Ishikawa (cell line): Measurements from ENCODE around the gene JARID2.

Experiments used
- EGR1 ChIP-seq: IDR thresholded peaks from 2 replicates; pipeline ENCODE4 v1.6.1; 2012
- EP300 ChIP-seq: IDR thresholded peaks from 2 replicates; pipeline ENCODE4 v1.6.1; 2012; ENCODE audit warnings: borderline replicate concordance
- FOXM1 ChIP-seq: IDR thresholded peaks from 2 replicates; pipeline ENCODE4 v1.6.1; 2012; ENCODE audit warnings: low read depth, borderline replicate concordance
- RAD21 ChIP-seq: IDR thresholded peaks from 2 replicates; pipeline ENCODE4 v1.6.1; 2012; ENCODE audit warnings: low read depth
- TAF1 ChIP-seq: IDR thresholded peaks from 2 replicates; pipeline ENCODE4 v1.6.1; 2012; ENCODE audit warnings: low read depth, mild to moderate bottlenecking
- TEAD4 ChIP-seq: IDR thresholded peaks from 2 replicates; pipeline ENCODE4 v1.6.1; 2012
- USF1 ChIP-seq: IDR thresholded peaks from 2 replicates; pipeline ENCODE4 v1.6.1; 2012
- TF ChIP-seq, protein P1 (sequence below): IDR thresholded peaks from 2 replicates; pipeline ENCODE4 v1.6.1; 2012
- TF ChIP-seq, protein P2 (sequence below): IDR thresholded peaks from 2 replicates; pipeline ENCODE4 v1.6.1; 2012; ENCODE audit warnings: low read depth, mild to moderate bottlenecking

DNA sequence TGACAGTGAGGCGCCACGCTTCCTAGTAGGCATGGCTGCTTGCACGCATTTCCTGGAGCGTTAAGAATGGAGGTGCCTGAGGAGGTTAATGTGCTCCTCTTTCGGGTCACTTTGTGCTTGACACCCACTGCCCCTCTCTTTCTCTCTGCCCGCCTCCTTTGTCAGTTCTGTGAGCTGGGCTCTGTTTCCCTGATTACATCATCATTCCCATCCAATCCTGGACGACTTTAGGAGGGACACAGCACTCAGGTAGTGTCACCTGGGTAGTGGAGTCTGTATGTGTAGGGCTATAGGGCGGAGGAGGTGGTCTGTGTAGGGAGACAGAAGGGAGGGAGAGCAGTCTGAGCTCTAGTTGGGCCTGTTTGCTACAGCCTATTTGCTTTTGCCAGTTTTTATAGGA is 136.8 kb downstream of the JARID2 start:
- TF ChIP-seq, protein P1, sequence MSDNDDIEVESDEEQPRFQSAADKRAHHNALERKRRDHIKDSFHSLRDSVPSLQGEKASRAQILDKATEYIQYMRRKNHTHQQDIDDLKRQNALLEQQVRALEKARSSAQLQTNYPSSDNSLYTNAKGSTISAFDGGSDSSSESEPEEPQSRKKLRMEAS: no peak
- TF ChIP-seq, protein P2, sequence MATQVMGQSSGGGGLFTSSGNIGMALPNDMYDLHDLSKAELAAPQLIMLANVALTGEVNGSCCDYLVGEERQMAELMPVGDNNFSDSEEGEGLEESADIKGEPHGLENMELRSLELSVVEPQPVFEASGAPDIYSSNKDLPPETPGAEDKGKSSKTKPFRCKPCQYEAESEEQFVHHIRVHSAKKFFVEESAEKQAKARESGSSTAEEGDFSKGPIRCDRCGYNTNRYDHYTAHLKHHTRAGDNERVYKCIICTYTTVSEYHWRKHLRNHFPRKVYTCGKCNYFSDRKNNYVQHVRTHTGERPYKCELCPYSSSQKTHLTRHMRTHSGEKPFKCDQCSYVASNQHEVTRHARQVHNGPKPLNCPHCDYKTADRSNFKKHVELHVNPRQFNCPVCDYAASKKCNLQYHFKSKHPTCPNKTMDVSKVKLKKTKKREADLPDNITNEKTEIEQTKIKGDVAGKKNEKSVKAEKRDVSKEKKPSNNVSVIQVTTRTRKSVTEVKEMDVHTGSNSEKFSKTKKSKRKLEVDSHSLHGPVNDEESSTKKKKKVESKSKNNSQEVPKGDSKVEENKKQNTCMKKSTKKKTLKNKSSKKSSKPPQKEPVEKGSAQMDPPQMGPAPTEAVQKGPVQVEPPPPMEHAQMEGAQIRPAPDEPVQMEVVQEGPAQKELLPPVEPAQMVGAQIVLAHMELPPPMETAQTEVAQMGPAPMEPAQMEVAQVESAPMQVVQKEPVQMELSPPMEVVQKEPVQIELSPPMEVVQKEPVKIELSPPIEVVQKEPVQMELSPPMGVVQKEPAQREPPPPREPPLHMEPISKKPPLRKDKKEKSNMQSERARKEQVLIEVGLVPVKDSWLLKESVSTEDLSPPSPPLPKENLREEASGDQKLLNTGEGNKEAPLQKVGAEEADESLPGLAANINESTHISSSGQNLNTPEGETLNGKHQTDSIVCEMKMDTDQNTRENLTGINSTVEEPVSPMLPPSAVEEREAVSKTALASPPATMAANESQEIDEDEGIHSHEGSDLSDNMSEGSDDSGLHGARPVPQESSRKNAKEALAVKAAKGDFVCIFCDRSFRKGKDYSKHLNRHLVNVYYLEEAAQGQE: no peak
- TF ChIP-seq EP300 (no peak), RAD21 (no peak), TEAD4 (no peak), TAF1 (no peak), FOXM1 (no peak), USF1 (no peak), EGR1 (no peak)
